Renal pelvis (tissue), 4 donors: ENCODE measurements around the gene CD47. TPM values are rescaled to one million over a fixed set of nuclear protein-coding genes. Genes with fewer than 3 reads are reported as not detected.

ENCODE experiments used
- DNase-seq: peaks from one replicate; pipeline ENCODE4 v3.0.0-alpha.2; 2013
- polyA plus RNA-seq, 3 donors: library from polyadenylated mRNA; unstranded; fragments of 120-200 nt; gene quantifications; one replicate each; pipeline ENCODE4 v1.2.1, GENCODE V29; 2013; ENCODE audit not compliant: insufficient read length in 3 of 3

Gene CD47
- polyA plus RNA-seq, 3 donors, result 45.0 to 64.9 (median 55.3) TPM

- no peak for DNase-seq
Measured at GRCh38 chr3:108060331-108060730, 30.5 kb downstream of the CD47 start.

GRCh38 chr3:108055931-108056330 is 34.9 kb downstream of the CD47 start:
- DNase-seq, result no peak

GRCh38 chr3:108054935-108055334 is 35.9 kb downstream of the CD47 start:
- no peak for DNase-seq

- DNase-seq, result no peak
Measured at GRCh38 chr3:108053483-108053882, 37.3 kb downstream of the CD47 start.

- DNase-seq, result no peak
Measured at GRCh38 chr3:108053067-108053466, 37.8 kb downstream of the CD47 start.

GRCh38 chr3:108051005-108051404 is 39.8 kb downstream of the CD47 start:
- no peak for DNase-seq

GRCh38 chr3:108047987-108048386 is 42.8 kb downstream of the CD47 start:
- no peak for DNase-seq

- DNase-seq, result no peak
Measured at GRCh38 chr3:108046247-108046646, 44.6 kb downstream of the CD47 start.

- DNase-seq, result no peak
Measured at GRCh38 chr3:108044699-108045098, 46.1 kb downstream of the CD47 start.

GRCh38 chr3:108042300-108042699 is 48.5 kb downstream of the CD47 start:
- DNase-seq, result no peak

- no peak for DNase-seq
Measured at GRCh38 chr3:108041253-108041652, 49.6 kb downstream of the CD47 start.

GRCh38 chr3:108037770-108038169 is 53.1 kb downstream of the CD47 start:
- no peak for DNase-seq

- DNase-seq, result no peak
Measured at GRCh38 chr3:108036984-108037741, 53.7 kb downstream of the CD47 start.

GRCh38 chr3:108036401-108036800 is 54.4 kb downstream of the CD47 start:
- no peak for DNase-seq

GRCh38 chr3:108035751-108036150 is 55.1 kb downstream of the CD47 start:
- no peak for DNase-seq

GRCh38 chr3:108031895-108032294 is 58.9 kb downstream of the CD47 start:
- no peak for DNase-seq

GRCh38 chr3:108030960-108031359 is 59.9 kb downstream of the CD47 start:
- DNase-seq, result no peak

GRCh38 chr3:108029466-108029865 is 61.4 kb downstream of the CD47 start:
- no peak for DNase-seq

GRCh38 chr3:108028896-108029295 is 61.9 kb downstream of the CD47 start:
- no peak for DNase-seq

GRCh38 chr3:108025177-108025576 is 65.7 kb downstream of the CD47 start:
- DNase-seq, result no peak

GRCh38 chr3:108024146-108024850 is 66.5 kb downstream of the CD47 start:
- peak; percentile 15 for DNase-seq

- no peak for DNase-seq
Measured at GRCh38 chr3:108022256-108023150, 68.3 kb downstream of the CD47 start.
